Hematopoietic multipotent progenitor cell (in vitro differentiated cells): ENCODE data around the gene HM13. TPM values are rescaled to one million over a fixed set of nuclear protein-coding genes. Genes with fewer than 3 reads are reported as not detected.
"Not testable (repeated sequence)": the region's sequence is repeated elsewhere in the genome, so short reads cannot be mapped to it uniquely, and the experiment has no call there.

Experiments
- DNase-seq, 3 donors: peaks; one replicate each; pipeline ENCODE4 v3.0.0-alpha.2; 2011 to 2015; ENCODE audit warnings: low read depth in 2 of 3, low spot score in 2 of 3
- total RNA-seq: library from RNA; depleted of rRNA; stranded (reverse); fragments of >200 nt; gene quantifications from one replicate; pipeline ENCODE4 v1.2.3, GENCODE V29; 2012

The HM13 gene
- total RNA-seq, 1 donor = 82.7 TPM

GRCh38 chr20:31579245-31579644, 65.0 kb downstream of the HM13 start:
- DNase-seq = no peak

GRCh38 chr20:31579941-31580651, 65.9 kb downstream of the HM13 start:
- DNase-seq = not testable (repeated sequence)

- DNase-seq = no peak
Measured at GRCh38 chr20:31580706-31581105, 66.5 kb downstream of the HM13 start.

- no peak for DNase-seq
Measured at GRCh38 chr20:31581391-31581790, 67.1 kb downstream of the HM13 start.

GRCh38 chr20:31587545-31588389, 73.5 kb downstream of the HM13 start:
- DNase-seq = no peak

- no peak for DNase-seq
Measured at GRCh38 chr20:31590717-31591225, 76.5 kb downstream of the HM13 start.

- peak in 2 of 3 donors; percentile 46 to 61 for DNase-seq
Measured at GRCh38 chr20:31593221-31594001, 79.2 kb downstream of the HM13 start.

GRCh38 chr20:31594002-31594557, 79.8 kb downstream of the HM13 start:
- no peak for DNase-seq

GRCh38 chr20:31594558-31595379, 80.5 kb downstream of the HM13 start:
- no peak for DNase-seq

- no peak for DNase-seq
Measured at GRCh38 chr20:31595380-31595653, 81.1 kb downstream of the HM13 start.

GRCh38 chr20:31595654-31596411, 81.6 kb downstream of the HM13 start:
- no peak for DNase-seq

- DNase-seq = not testable (repeated sequence)
Measured at GRCh38 chr20:31596412-31596715, 82.1 kb downstream of the HM13 start.

- DNase-seq = no peak
Measured at GRCh38 chr20:31596831-31597480, 82.7 kb downstream of the HM13 start.

GRCh38 chr20:31597481-31597855, 83.2 kb downstream of the HM13 start:
- no peak for DNase-seq

- no peak for DNase-seq
Measured at GRCh38 chr20:31602431-31602778, 88.2 kb downstream of the HM13 start.

GRCh38 chr20:31602779-31603441, 88.7 kb downstream of the HM13 start:
- no peak for DNase-seq

- DNase-seq = peak; percentile 52 to 98 (median 97)
Measured at GRCh38 chr20:31603822-31604566, 89.8 kb downstream of the HM13 start.

- no peak for DNase-seq
Measured at GRCh38 chr20:31604567-31605030, 90.4 kb downstream of the HM13 start.
